ENCODE results near the gene BTN1A1.

DNA sequence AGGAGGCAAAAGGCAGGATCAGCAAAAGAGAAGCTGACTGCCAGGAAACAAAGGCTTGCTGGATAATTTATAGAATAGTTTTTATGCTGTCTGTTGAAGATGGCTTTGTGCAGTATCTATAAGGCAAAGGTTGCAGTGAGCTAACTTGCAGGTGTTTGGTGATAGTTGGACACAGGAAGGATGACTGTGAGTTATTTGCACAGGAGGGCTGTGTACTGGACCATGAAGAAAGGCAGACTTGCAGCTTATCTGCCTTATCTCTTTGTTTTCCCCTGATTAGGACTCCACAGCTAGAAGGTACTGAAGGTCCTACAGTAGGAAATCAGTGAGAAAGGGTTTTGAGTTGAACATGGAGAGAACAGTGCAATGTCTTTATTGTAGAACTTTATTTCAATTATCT, 2.1 kb downstream of the BTN1A1 start:
- no peak for TF ChIP-seq EZH2 (IDR thresholded peaks at IDR 0.05; ENCODE audit: insufficient read depth, low read length)
- no peak for TF ChIP-seq CTCF (IDR thresholded peaks at IDR 0.05; ENCODE audit: insufficient read depth, low read depth, low read length)

All from astrocyte (in vitro differentiated cells and primary cell).